ENCODE results near the gene CALHM2.

DNA sequence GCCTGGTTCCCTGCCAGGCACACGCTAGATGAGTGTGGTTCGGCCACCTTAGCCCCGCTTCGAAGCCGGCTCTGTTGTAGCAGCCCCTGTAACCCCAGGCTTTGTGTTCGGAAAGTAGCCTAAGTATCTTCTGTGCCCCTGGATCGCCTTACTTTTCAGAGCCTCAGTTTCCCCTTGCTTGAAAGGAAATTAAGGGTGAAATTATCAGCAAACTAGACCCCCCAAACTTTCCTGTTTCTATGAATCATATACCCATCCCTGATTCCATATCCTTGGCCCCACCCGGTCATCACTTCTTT, 55.4 kb downstream of the CALHM2 start:
- TF ChIP-seq, protein P1, sequence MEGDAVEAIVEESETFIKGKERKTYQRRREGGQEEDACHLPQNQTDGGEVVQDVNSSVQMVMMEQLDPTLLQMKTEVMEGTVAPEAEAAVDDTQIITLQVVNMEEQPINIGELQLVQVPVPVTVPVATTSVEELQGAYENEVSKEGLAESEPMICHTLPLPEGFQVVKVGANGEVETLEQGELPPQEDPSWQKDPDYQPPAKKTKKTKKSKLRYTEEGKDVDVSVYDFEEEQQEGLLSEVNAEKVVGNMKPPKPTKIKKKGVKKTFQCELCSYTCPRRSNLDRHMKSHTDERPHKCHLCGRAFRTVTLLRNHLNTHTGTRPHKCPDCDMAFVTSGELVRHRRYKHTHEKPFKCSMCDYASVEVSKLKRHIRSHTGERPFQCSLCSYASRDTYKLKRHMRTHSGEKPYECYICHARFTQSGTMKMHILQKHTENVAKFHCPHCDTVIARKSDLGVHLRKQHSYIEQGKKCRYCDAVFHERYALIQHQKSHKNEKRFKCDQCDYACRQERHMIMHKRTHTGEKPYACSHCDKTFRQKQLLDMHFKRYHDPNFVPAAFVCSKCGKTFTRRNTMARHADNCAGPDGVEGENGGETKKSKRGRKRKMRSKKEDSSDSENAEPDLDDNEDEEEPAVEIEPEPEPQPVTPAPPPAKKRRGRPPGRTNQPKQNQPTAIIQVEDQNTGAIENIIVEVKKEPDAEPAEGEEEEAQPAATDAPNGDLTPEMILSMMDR (conservative IDR thresholded peaks at IDR 0.05 in 1 of 2, IDR thresholded peaks at IDR 0.05 in 1 of 2; ENCODE audit: low read depth in 1 of 2, low read length in 2 of 2), result no peak
- no peak for TF ChIP-seq EZH2 (IDR thresholded peaks at IDR 0.05; ENCODE audit: low read length, missing control alignments)

Data from fibroblast of lung (primary cell).